K562 (cell line): ENCODE data around the gene TMEM127. TPM values are rescaled to one million over a fixed set of nuclear protein-coding genes. Genes with fewer than 3 reads are reported as not detected.
A peak's percentile ranks its signal among the peaks of the same experiment; 100 is the strongest.

Source experiments
- ARID4B ChIP-seq: sonication (generic); formaldehyde crosslinking; IDR thresholded peaks from 2 replicates; pipeline ENCODE4 v1.8.0; 2022; ENCODE audit warnings: mild to moderate bottlenecking, missing genetic modification reagents
- CHCHD3 ChIP-seq: fragments of 250-450 bp; sonication (Bioruptor Pico); IDR thresholded peaks from 2 replicates; pipeline ENCODE4 v2.1.2; 2022; ENCODE audit warnings: mild to moderate bottlenecking
- CREB1 ChIP-seq, 2 experiments: sonication (generic) in 1 of 2; formaldehyde crosslinking in 1 of 2; IDR thresholded peaks; 2 replicates each; pipeline versions ENCODE4 v1.6.1 to v1.8.0; 2012 to 2022; ENCODE audit warnings: inconsistent platforms in 1 of 2, mild to moderate bottlenecking in 1 of 2, missing genetic modification reagents in 1 of 2, moderate library complexity in 1 of 2
- ELK1 ChIP-seq: sonication (generic); formaldehyde crosslinking; IDR thresholded peaks from 2 replicates; pipeline ENCODE4 v1.8.1; 2022; ENCODE audit warnings: missing genetic modification reagents
- HDAC2 ChIP-seq: fragments of 450-650 bp; IDR thresholded peaks from 2 replicates; pipeline ENCODE4 v1.6.1; 2016; ENCODE audit warnings: mild to moderate bottlenecking
- HDAC3 ChIP-seq: fragments of 450-650 bp; IDR thresholded peaks from 2 replicates; pipeline ENCODE4 v1.6.1; 2018; ENCODE audit warnings: borderline replicate concordance, mild to moderate bottlenecking, moderate library complexity; ENCODE audit not compliant: partially characterized antibody
- KDM2B ChIP-seq: fragments of 250-450 bp; sonication (Bioruptor Pico); IDR thresholded peaks from 2 replicates; pipeline ENCODE4 v1.8.0; 2021; ENCODE audit warnings: mild to moderate bottlenecking, moderate library complexity
- MAFK ChIP-seq: IDR thresholded peaks from 2 replicates; pipeline ENCODE4 v1.6.1; 2011; ENCODE audit warnings: low read length, improper control_type of control experiment
- MXI1 ChIP-seq: IDR thresholded peaks from 2 replicates; pipeline ENCODE4 v1.6.1; 2011; ENCODE audit warnings: low read depth, mild to moderate bottlenecking, improper control_type of control experiment, low read length
- NFATC3 ChIP-seq: fragments of 450-650 bp; IDR thresholded peaks from 2 replicates; pipeline ENCODE4 v1.6.1; 2017; ENCODE audit warnings: mild to moderate bottlenecking
- NR3C1 ChIP-seq: sonication (generic); formaldehyde crosslinking; IDR thresholded peaks from 2 replicates; pipeline ENCODE4 v1.8.1; 2022; ENCODE audit warnings: missing genetic modification reagents
- SAFB ChIP-seq: fragments of 200-400 bp; formaldehyde crosslinking; IDR thresholded peaks from 2 replicates; pipeline ENCODE4 v1.6.1; 2017; ENCODE audit warnings: low read depth, low read length, borderline replicate concordance
- SAP30 ChIP-seq: fragments of 200-600 bp; sonication (generic); IDR thresholded peaks from 2 replicates; pipeline ENCODE4 v1.6.1; 2012; ENCODE audit warnings: borderline replicate concordance, low read depth, mild to moderate bottlenecking, moderate library complexity, low read length, control low read depth, inconsistent platforms; ENCODE audit not compliant: insufficient read depth, poor library complexity, severe bottlenecking
- TARDBP ChIP-seq: fragments of 450-650 bp; IDR thresholded peaks from 2 replicates; pipeline ENCODE4 v1.6.1; 2016
- VEZF1 ChIP-seq: fragments of 200-800 bp; sonication (Bioruptor generic); IDR thresholded peaks from 2 replicates; pipeline ENCODE4 v1.6.1; 2017; ENCODE audit warnings: missing genetic modification characterization, missing compliant biosample characterization
- ZBTB43 ChIP-seq: sonication (generic); formaldehyde crosslinking; IDR thresholded peaks from 2 replicates; pipeline ENCODE4 v1.8.0; 2023; ENCODE audit warnings: mild to moderate bottlenecking, missing genetic modification reagents
- ZEB2 ChIP-seq: fragments of 450-650 bp; IDR thresholded peaks from 2 replicates; pipeline ENCODE4 v1.6.1; 2016
- ZNF696 ChIP-seq: fragments of 250-450 bp; sonication (Bioruptor Pico); conservative IDR thresholded peaks from 2 replicates; pipeline ENCODE4 v1.4.0; 2020; ENCODE audit warnings: mild to moderate bottlenecking, moderate library complexity
- polyA plus RNA-seq, 8 experiments: library from polyadenylated mRNA; depleted of rRNA in 4 of 8; stranded (reverse) in 5 of 8; unstranded in 3 of 8; fragments of >200 nt; fragmentation: Nextera tagmentation in 2 of 8; fragmentation: Illumina TruSeq in 1 of 8; extraction: Ambion mirVana in 2 of 8; extraction: Trizol in 1 of 8; gene quantifications; 2 replicates each; pipeline versions ENCODE4 v1.2.1 to v1.2.3, GENCODE V29; 2011 to 2014; ENCODE audit warnings: inconsistent platforms in 1 of 8, missing spikeins in 1 of 8
- total RNA-seq, 7 experiments: library from RNA; depleted of rRNA in 6 of 7; stranded (reverse); fragments of >200 nt in 6 of 7; fragmentation: Illumina TruSeq in 2 of 7; extraction: Trizol in 2 of 7; gene quantifications; 2 replicates each; pipeline versions ENCODE4 v1.2.1 to v1.2.3, GENCODE V29; 2011 to 2021; ENCODE audit warnings: low replicate concordance in 1 of 7

Gene TMEM127
- total and polyA plus RNA-seq, 9 of the 15 experiments (the other 6 are each of a cell fraction or from before 2014, with no cell fraction given): 1.7 to 20.0 (median 9.9) TPM

- TF ChIP-seq ZBTB43 (CRISPR knock-in tag) (no peak), SAFB (no peak), TARDBP (0 out of 2 replicates have a peak, but pooled peaks have one; percentile 48), ZNF696 (CRISPR knock-in tag) (no peak), CREB1 (IDR thresholded peaks at IDR 0.05) (peak; percentile 96), CREB1 (CRISPR knock-in tag; IDR thresholded peaks at IDR 0.05) (peak; percentile 96), VEZF1 (CRISPR knock-in tag) (peak; percentile 97), MAFK (0 out of 2 replicates have a peak, but pooled peaks have one; percentile 9), HDAC3 (no peak), CHCHD3 (no peak), ELK1 (CRISPR knock-in tag) (no peak), HDAC2 (peak; percentile 20; the same call in 1 of the 2 replicates), NFATC3 (no peak), MXI1 (peak; percentile 48; the same call in 1 of the 2 replicates), ARID4B (CRISPR knock-in tag) (peak; percentile 87), NR3C1 (CRISPR knock-in tag) (no peak), ZEB2 (no peak), KDM2B (CRISPR knock-in tag) (peak; percentile 38; the same call in 1 of the 2 replicates), SAP30 (peak; percentile 81)
Measured at GRCh38 chr2:96265840-96266679, at the start of gene TMEM127, which contains the start of gene CIAO1 (continued).
